Neural crest cell (in vitro differentiated cells): Measurements from ENCODE around the gene NRXN3. TPM values are rescaled to one million over a fixed set of nuclear protein-coding genes. Genes with fewer than 3 reads are reported as not detected.
A peak's percentile ranks its signal among the peaks of the same experiment; 100 is the strongest.

ENCODE experiments used
- DNase-seq: peaks from one replicate; pipeline ENCODE4 v3.0.0; 2021; ENCODE audit warnings: low read depth, mixed read lengths, low spot score
- H3K27ac Mint-ChIP-seq: one replicate; pipeline ENCODE4 v1.8.0; 2021; ENCODE audit warnings: mild to moderate bottlenecking, mixed read lengths; ENCODE audit not compliant: unreplicated experiment
- H3K27me3 Mint-ChIP-seq: 2 replicates; pipeline ENCODE4 v1.8.0; 2021; ENCODE audit warnings: low read depth, mild to moderate bottlenecking, mixed read lengths
- H3K36me3 Mint-ChIP-seq: 2 replicates; pipeline ENCODE4 v1.8.0; 2021; ENCODE audit warnings: low read depth, mild to moderate bottlenecking, mixed read lengths
- H3K4me1 Mint-ChIP-seq: 2 replicates; pipeline ENCODE4 v1.8.0; 2021; ENCODE audit warnings: mixed read lengths
- H3K4me3 Mint-ChIP-seq: one replicate; pipeline ENCODE4 v1.8.0; 2021; ENCODE audit warnings: mild to moderate bottlenecking, mixed read lengths
- H3K9me3 Mint-ChIP-seq: 2 replicates; pipeline ENCODE4 v1.8.0; 2021; ENCODE audit warnings: mixed read lengths
- total RNA-seq: library from RNA; stranded (reverse); gene quantifications from 2 replicates; pipeline ENCODE4 v1.2.1, GENCODE V29; 2021
- TF ChIP-seq, protein P1 (sequence below): fragments of 200-600 bp; sonication (generic); conservative IDR thresholded peaks from 2 replicates; pipeline ENCODE4 v1.5.0; 2021; ENCODE audit warnings: antibody characterized with exemption, mild to moderate bottlenecking

Gene NRXN3
- total RNA-seq, 1 donor from 2014 or later, result 2.5 TPM

DNA sequence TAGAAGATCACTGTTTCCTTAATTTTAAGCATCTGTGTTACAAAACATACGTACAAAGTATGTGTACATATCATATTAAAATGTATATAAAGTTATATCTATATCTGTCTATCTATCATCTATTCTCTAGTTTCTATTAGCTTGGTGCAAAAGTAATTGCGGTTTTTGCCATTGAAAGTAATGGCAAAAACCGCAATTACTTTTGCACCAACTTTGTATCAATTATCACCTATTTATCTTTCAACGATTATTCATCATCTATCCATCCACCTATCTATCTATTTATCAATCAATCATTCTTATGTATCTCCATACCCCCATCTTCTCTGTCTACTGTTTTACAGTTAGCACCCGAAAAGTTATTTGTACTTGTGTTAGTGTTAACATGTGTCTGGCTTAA lies 447.6 kb downstream of the NRXN3 start:
- Mint-ChIP-seq H3K36me3 (no peaks in the 10 kb centered on the region), H3K27ac (no peak overlapping the region), H3K4me1 (peaks cover 22% of the 10 kb centered on the region), H3K27me3 (no peaks in the 10 kb centered on the region), H3K9me3 (no peaks in the 10 kb centered on the region), H3K4me3 (no peak overlapping the region)
- TF ChIP-seq, protein P1, sequence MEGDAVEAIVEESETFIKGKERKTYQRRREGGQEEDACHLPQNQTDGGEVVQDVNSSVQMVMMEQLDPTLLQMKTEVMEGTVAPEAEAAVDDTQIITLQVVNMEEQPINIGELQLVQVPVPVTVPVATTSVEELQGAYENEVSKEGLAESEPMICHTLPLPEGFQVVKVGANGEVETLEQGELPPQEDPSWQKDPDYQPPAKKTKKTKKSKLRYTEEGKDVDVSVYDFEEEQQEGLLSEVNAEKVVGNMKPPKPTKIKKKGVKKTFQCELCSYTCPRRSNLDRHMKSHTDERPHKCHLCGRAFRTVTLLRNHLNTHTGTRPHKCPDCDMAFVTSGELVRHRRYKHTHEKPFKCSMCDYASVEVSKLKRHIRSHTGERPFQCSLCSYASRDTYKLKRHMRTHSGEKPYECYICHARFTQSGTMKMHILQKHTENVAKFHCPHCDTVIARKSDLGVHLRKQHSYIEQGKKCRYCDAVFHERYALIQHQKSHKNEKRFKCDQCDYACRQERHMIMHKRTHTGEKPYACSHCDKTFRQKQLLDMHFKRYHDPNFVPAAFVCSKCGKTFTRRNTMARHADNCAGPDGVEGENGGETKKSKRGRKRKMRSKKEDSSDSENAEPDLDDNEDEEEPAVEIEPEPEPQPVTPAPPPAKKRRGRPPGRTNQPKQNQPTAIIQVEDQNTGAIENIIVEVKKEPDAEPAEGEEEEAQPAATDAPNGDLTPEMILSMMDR, result no peak
- DNase-seq, result no peak

DNA sequence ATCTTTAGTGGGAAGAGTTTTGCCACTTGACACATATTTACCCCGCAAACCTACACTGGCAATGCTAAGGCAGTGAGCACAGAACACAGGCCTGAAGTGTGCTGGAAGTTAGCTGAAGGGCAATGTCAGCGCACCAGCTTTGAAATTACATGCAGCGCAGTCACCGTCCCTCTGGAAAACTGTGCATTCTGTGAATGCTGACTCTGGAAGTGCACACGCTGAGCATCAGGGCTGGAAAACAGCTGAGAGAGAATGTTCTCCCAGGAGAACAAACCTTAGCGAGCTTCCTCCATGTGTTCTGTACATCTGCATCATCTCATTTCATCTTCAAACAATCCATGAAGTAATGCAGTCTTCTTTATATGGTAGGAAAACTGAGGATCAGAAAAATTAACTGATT lies 448.2 kb downstream of the NRXN3 start:
- no peaks in the 10 kb centered on the region for H3K36me3 Mint-ChIP-seq
- no peaks in the 10 kb centered on the region for H3K27me3 Mint-ChIP-seq
- no peaks in the 10 kb centered on the region for H3K9me3 Mint-ChIP-seq
- DNase-seq, result no peak
- H3K27ac Mint-ChIP-seq, result no peak overlapping the region
- TF ChIP-seq, protein P1, result no peak
- no peak overlapping the region for H3K4me3 Mint-ChIP-seq
- H3K4me1 Mint-ChIP-seq, result peaks cover 19% of the 10 kb centered on the region

- Mint-ChIP-seq H3K27me3 (no peaks in the 10 kb centered on the region), H3K4me1 (peaks cover 15% of the 10 kb centered on the region), H3K4me3 (no peak overlapping the region), H3K27ac (no peak overlapping the region), H3K9me3 (peaks cover 2% of the 10 kb centered on the region), H3K36me3 (no peaks in the 10 kb centered on the region)
- TF ChIP-seq, protein P1, result no peak
- DNase-seq, result no peak
Observed at GRCh38 chr14:78627114-78627513, 456.9 kb downstream of the NRXN3 start.

- Mint-ChIP-seq H3K4me3 (no peak overlapping the region), H3K36me3 (no peaks in the 10 kb centered on the region), H3K27me3 (no peaks in the 10 kb centered on the region), H3K4me1 (peaks cover 26% of the 10 kb centered on the region), H3K9me3 (peaks cover 8% of the 10 kb centered on the region), H3K27ac (no peak overlapping the region)
- DNase-seq, result no peak
- TF ChIP-seq, protein P1, result no peak
Observed at GRCh38 chr14:78631551-78631950, 461.4 kb downstream of the NRXN3 start.

DNA sequence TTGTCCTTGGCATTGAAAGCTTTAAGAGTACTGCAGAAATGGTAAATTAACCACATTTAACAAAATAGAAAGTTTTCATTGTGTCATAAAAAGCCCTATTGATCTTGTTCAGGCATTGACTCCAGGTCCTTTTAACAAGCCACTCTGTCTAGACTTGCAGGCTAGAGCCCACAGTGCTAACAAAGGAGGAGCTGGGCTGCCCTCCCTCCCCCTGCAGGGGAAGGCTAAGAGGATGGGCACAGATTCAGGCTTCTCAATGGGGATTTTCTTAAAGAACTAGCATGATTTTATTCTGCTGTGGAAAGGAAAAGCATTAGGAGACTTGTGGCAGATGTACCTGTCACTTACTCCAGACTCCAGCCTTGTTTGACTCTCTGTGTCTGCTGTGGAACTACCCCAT lies 463.6 kb downstream of the NRXN3 start:
- no peaks in the 10 kb centered on the region for H3K27me3 Mint-ChIP-seq
- H3K27ac Mint-ChIP-seq, result no peak overlapping the region
- H3K9me3 Mint-ChIP-seq, result peaks cover 11% of the 10 kb centered on the region
- no peak overlapping the region for H3K4me3 Mint-ChIP-seq
- TF ChIP-seq, protein P1, result no peak
- no peaks in the 10 kb centered on the region for H3K36me3 Mint-ChIP-seq
- peak; percentile 12 for DNase-seq
- H3K4me1 Mint-ChIP-seq, result peaks cover 26% of the 10 kb centered on the region

DNA sequence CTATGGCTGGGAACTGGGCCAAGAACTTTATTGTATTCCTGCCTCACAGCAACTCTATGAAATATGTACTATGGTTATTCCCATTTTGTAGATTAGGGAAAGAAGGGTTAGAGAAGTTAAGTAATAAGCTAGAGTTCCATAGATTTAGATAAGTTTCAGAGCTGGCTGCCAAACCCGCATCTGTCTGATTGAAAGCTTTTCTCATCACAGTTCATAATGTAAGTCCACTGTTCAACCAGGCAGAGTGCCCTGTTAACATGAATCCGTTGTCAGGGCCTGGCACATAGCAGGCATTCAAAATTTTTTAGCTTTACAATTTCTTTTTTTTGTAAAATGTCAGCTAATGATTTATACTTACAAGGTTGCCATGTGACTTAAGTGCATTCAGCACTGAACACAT lies 467.3 kb downstream of the NRXN3 start:
- Mint-ChIP-seq H3K4me1 (peaks cover 28% of the 10 kb centered on the region), H3K27me3 (no peaks in the 10 kb centered on the region), H3K36me3 (no peaks in the 10 kb centered on the region), H3K4me3 (no peak overlapping the region), H3K9me3 (peaks cover 9% of the 10 kb centered on the region), H3K27ac (no peak overlapping the region)
- TF ChIP-seq, protein P1, result no peak
- DNase-seq, result no peak
